ENCODE results near the gene GRID2.
"Not testable (repeated sequence)": the region's sequence is repeated elsewhere in the genome, so short reads cannot be mapped to it uniquely, and the experiment has no call there.

GRID2 gene

DNA sequence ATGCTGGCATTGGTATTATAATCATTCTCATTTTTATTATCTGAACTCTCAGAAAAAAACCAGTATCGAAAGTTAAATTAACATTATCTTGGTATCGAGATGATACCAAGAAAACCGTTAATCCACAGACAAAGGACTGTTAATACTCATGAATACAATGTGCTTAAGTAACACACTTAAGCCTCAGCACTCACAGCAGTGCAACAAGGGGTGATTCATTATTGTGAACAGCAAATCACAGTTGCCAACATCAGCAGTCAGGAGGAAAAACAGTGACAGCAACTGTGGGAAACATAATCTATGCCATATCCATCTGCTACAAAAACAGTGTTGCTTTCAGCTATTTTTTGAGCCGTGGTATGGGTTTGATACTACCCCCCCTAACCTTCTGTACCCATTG, 1313.8 kb downstream of the GRID2 start:
- DNase-seq = no peak

DNA sequence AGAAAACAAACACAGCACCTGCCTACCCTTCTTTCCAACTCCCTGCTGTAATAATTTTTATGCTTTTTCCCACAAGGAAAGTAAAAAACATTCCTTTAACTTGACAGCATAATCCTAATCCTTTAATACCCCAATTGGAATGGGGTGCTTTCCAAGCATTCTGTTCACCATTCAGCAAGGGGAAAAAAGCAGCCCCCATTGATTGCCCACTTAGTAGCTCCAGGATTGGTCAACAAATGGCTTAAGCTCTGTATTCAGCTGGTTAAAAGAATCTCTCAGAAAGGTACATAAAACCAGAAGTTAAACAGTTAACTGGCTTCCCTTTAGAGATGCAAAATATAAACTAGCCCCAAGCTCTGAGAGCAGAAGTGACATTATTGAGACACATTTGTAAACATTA, 1330.0 kb downstream of the GRID2 start:
- DNase-seq = no peak

DNA sequence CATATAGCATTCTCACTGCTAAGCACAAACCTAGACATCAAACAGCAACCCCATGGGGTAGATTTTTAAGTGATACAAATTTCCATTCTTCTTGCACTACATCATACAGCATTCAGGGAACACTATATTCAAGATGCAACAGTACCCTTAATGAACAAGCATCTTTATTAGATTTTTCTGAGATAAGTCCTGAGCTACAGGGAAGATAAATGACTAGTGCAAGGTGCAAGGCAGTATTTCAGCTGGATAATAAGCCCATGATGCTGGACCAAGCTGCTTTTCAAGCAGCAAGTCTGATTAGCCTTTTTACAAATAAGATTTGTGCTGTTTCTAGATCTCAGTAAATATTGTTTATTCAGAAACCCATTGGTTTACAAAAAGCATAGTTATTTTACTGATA, 1332.2 kb downstream of the GRID2 start:
- DNase-seq = no peak

DNA sequence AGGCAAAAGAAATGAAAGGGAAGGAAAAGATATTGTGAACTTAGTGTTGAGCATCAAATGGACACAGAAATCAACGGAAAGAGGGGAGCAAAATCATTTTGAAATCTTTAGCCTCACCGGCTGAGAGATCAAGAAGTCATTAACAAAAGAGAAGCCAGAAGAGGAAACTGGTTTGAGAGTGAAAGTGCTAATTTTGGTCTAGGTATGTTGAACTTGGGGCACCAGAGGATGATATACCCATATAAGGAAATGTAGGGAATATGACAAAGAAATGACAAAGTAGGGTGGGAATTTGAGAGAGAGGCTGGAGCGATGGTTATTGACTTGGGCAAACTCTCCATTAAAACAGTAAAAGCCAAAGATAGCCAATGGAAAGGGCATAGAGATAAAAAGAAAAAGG, 1341.4 kb downstream of the GRID2 start:
- no peak for DNase-seq

DNA sequence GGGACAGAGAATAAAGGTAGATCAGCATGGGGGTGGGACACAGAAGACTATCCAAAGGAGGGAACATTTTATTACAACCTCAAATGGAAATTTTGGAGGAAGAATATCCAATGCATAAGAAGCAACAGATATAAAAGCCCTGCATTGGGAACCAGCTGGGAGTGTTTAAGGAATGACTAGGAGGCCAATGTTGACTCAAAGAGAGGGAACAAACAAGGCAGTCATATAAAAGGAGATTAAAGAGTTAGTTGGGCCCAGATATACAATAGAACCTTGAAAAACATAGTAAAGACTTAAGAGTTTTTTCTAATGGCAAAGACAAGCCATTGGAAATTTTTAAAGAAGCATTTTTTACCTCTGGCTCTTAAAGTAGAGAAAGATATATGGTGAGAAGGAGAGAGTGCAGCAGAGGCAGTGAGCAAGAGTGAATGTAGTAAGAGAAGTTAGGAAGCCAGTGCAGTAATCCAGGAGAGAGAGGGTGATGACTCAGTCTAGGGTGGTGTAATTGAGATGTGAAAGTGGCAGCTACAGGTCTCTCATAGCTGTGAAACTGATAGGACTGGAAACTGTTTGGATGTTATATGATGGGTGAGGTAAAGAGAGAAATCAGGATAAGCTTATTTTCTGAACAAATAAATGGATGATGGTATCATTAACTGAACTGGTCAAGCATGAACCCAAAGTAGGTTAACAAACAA, 1342.6 kb downstream of the GRID2 start:
- no peak for DNase-seq

DNA sequence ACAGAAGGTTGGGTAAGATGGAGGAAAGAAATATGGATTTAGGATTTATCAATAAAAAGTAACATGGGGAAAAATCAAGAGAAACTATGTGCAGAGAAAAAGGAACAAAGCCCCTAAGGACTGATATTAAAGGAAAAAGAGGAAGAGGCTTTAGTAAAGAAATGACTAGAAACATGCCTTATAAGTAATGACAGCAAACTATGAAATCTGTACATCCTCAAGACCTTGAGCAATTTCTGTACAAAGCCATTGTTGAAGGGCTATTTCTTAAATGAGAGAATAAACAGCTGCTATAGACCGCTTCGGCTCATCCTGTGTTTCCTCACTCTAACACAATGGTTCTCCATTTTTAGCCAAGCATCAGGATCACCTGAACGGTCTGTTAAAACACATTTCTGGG, 1344.5 kb downstream of the GRID2 start:
- DNase-seq = no peak

DNA sequence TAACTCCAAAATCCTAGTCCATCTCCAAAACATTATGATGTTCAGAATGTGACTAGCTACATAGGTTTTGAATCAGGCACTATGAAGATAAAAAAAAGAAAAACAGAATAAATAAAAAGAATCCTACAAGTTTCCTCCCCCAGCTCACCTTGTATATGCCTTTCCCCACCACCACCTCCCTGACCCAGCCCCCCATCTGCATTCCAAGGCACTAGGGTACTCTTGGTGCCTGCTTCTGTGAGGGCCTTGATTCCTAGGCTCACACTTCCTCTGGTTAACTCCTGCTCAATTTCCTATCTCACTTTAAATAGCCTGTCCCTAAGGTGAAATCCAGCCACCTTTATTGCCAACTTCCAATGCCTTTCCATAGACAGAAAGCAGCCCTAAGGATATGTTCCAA, 1346.1 kb downstream of the GRID2 start:
- DNase-seq = no peak

DNA sequence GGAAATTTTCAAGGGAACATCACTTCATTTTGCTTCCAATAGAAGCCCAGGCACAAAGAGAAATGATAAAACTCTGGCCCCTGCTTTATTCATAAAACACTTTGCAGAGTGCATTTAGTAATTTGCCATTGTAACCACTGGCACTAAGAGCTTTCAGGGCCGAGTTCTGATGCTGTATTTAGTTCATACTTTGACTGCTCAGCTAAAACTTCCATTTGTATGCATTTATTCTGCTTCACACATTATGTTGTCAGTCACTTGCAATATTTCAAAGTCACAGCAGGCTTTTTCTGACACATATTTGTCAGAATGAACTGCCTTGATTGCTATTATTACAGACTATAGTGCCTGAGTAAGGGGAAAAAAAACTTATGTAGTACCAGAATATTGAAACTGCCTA, 1350.4 kb downstream of the GRID2 start:
- DNase-seq = no peak

DNA sequence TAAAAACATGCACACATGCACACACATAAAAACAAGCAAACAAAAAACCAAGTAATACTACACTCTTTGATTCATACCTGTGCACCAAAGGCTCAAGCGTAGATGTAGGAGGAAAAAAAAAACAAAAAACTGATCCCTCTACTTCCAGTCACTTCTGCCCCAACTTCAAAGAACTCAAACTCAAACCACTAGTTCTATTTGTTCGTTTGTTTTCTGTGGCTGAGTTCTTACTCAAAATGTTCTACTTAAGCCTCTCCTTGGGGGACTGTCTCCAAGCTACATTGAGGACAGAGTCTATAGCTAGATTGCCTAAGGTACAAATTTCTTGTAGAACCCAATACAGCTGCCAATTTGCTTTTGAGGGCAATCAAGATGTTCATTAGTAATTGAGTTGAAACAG, 1353.8 kb downstream of the GRID2 start:
- no peak for DNase-seq

DNA sequence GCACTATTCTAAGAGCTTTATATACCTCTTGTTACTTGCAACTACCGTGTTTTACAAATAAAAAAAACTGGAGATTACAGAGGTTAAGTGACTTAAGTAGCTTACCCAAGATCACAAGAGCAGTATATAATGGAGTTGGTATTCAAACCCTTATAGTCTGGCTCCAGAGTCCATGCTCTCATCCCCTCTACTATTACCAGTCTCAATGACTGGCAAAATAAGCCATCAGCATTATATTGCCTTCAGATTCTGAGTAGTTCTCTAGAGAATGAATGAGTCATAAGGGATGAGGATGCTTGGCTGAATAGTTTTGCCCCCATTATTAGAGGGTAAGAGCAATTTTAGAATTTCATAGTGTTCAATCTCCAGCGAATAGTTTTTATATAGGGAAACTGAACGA, 1354.7 kb downstream of the GRID2 start:
- DNase-seq = no peak

DNA sequence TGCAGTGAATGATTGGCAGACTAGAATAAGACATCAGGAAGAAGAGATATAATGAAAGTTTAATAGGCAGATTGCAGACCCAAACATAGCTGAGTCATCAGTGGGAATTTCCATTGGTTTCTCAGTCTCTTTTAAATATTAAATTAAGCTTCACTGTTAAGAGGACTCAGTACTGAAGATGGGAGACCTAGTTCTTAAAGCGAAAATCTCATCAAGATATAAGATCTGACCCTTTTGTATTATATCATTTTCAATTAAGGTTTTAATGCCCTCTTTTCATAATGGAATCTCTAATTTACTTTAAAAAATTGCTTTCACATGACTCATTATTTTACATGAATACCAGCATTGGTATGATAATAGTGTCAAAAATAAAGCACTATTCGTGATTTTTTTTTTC, 1355.9 kb downstream of the GRID2 start:
- DNase-seq = no peak

DNA sequence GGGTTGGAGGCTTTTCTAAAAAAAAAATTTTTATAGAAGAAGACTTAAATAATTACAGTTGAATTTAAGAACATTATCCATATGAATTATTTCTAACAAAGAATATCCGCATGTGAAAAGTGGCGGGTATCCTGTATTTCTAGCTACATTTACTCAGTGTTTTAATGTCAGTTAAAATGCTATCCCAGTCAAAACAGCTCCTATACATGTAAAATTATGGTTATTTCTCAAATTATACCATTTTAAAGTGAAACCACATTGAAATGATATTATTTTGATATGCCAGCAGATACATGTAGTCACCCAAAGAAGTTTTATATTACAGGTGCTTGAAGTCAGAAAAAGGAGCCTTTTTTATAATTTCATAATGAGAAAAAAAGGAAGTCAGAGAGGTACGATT, 1356.3 kb downstream of the GRID2 start:
- no peak for DNase-seq

DNA sequence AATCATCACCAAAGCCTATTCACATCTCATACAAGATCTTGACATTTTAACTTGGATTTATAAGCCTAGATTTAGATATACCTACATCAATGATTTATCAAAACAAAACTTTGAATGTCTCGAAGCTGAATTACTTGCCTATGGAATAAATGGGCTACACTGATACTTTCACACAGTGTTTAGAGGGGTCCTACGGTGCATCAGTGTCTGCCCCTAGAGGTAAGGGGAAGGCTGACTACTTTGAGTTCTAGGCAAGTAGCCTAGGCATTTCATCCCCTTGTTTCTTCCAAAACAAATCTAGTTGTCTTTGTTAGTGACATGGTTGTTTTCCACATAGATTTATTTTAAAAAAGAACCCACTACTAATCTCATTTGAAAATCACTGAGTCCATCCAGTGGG, 1366.7 kb downstream of the GRID2 start:
- no peak for DNase-seq

DNA sequence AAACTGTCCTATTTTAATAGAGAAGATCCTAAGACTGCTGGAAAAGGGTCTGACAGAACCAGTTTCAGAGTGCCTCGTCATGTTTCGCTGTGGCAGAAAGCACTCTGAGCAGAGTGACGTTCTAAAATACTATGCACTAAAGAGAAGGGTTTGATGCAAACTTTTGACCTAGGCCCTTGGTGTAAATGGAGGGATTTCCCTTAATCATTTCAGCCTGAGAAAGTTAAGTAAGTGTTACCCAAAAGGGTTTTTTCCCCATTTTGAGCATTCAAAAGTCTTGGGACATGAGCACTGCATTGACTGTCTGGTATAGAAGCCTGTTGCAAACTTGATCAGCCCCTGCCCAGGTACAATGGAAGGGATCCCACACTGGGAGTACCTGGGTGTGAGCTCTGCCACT, 1367.3 kb downstream of the GRID2 start:
- no peak for DNase-seq

DNA sequence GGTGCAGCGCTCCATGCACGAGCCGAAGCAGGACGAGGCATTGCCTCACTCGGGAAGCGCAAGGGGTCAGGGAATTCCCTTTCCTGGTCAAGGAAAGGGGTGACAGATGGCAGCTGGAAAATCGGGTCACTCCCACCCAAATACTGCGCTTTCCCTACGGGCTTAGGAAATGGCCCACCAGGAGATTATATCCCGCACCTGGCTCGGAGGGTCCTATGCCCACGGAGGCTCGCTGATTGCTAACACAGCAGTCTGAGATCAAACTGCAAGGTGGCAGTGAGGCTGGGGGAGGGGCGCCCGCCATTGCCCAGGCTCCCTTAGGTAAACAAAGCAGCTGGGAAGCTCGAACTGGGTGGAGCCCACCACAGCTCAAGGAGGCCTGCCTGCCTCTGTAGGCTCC, 1373.2 kb downstream of the GRID2 start:
- DNase-seq = not testable (repeated sequence)

DNA sequence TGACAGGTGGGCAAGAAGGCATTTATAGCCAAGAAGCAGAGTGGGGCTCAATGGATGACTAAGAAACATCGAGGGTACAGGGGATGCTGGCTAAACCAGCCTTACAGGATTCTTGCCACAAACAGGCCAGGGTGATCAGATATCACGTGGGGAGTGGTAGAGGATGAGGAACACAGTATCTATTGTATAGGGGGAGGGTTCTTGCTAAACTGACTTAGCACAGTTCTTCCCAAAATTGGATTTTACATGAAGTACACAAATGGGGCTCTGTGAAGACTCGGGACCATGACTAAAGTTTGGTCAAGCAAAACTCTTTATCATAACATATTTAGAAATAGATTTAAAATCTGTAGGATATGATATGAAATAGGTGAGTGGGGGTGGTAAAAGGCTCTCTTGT, 1380.8 kb downstream of the GRID2 start:
- no peak for DNase-seq

DNA sequence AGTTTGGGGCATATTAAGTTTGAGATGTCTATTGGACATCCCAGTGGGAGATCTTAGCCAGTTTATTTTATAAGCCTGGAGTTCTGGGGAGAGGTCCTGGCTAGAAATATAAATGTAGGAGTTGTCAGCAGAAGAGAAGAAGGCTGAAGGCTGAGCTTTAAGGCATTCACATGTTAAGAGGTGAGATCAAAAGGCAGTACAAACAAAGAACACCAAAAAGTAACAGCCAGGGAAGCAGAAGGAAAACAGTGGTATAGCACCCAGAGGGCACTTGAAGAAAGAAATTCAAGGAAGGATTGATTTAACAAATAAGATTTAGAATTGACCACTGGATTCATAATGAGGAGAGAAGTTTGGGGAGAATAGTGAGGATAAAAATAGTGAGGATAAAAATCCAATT, 1383.5 kb downstream of the GRID2 start:
- DNase-seq = no peak

DNA sequence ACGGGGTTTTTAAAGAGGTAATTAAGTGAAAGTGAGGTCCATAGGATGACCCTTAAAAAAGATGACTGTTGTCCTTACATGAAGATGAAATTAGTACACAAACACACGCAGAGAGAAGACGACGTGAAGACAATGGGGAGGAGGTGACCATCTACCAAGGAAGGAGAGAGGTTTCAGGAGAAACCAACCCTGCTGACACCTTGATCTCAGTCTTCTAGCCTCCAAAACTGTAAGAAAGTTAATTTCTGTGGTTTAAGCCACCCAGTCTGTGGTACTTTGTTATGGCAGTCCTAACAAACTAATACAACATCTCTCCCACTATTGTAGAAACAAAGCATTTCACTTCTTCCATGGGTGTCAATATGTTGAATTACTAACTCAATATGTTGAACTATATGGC, 1385.2 kb downstream of the GRID2 start:
- no peak for DNase-seq

DNA sequence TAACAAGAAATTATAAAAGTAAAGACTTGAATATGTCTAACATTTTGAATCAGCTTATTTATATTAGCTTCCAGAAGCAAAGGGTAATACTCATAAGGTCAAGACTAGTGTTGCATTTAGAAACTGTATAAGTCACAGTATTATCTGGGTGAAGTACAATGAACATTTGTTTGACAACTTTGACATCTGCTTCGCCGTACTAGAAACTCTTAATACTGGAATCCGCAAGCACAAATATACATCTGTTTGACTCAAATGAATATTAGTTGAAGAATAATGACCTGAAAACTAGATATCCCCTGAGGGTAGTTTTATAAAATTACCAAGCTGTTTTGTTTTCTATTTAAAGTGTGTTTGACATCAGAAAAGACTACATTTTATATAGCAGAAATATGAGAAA, 1389.4 kb downstream of the GRID2 start:
- DNase-seq = no peak

DNA sequence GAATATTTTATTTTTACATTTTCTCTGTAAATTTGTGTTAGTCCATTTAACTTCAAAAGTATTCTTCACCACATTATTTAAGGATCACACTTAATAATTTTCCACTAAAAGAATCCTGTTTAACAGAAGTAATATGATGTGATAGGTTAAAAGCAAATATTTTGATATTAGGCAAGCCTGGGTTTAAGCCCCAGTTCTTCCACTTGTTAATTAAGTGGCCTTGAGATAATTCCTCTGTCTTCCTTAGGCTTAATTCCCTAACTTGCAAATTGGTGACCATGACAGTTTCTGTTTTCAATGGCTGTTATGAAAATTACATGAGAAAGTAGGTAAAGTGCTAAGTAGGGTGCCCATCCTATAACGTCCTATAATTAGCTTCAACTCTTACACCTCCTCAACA, 1394.9 kb downstream of the GRID2 start:
- DNase-seq = no peak

DNA sequence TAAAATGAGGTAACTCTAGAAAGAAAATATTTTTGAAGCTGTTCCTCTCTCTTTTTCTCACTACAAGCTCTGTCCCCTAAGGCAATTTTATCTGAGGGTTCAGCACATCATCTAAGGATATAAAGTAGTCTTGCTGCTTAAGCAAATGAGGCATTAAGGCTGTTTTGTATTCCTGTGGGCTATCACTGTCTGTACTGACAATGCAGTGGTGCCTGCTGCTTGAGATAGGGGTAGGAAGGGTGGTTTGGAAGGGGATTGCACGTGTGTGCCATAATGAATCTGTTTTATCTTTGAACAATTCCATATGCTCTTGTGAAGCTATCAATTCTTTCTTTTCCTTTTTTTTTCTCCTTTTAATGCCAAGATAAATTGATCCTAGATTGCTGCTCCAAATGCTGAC, 1396.8 kb downstream of the GRID2 start:
- DNase-seq = no peak

DNA sequence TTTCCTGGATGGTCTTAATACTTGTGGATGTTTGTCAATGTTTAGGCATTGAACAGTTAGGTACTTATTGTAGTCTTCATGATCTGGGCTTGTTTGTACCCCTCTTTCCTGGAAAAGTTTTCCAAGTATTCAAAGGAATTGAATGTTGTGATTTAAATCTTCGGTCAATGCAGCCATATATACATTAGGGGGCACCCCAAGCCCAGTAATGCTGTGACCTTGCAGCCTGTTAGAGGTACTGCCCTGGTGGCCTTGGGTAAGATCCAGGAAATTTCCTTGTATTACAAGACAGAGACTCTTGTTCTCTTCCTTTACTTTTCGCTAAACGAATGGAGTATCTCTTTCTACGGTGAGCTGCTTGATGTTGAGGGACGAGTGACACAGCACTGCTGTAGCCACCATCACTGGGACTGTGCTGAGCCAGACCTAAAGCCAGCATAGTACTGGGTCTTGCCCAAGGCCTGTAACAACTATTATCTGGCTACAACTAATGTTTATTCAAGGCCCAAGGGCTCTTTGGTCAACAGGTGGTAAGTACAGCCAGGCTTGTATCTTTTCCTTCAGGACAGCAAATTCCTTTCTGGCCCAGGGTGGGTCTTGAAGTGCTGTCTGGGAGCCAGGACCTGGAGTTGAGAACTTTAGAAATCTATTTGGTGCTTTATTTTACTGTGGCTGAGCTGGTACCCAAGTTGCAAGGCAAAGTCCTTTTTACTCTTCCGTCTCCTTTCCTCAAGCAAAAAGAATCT, 1406.5 kb downstream of the GRID2 start:
- DNase-seq = no peak

DNA sequence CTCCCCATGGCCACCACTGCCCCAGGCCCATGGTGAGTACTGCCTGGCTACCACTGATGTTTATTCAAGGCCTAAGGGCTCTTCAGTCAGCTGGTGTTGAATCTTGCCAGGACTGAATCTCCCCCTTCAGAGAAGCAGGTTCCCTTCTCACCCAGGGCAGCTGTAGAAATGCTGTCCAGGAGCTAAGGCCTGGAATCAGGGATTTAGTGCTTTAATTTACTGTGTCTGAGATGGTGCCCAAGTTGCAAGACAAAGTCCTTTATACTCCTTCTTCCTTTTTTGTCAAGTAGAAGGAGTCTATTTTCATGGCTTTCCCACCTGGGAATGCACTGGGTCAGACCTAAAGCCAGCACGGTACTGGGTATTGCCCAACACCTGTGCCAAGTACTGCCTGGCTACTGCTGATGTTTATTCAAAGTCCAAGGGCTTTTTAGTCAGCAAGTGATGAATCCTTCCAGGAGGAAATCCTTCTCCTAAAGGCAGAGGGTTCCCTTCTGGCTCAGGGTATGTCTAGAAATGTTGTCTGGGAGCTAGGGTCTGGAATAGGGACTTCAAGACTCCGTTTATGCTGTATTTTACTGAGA, 1407.2 kb downstream of the GRID2 start:
- no peak for DNase-seq

DNA sequence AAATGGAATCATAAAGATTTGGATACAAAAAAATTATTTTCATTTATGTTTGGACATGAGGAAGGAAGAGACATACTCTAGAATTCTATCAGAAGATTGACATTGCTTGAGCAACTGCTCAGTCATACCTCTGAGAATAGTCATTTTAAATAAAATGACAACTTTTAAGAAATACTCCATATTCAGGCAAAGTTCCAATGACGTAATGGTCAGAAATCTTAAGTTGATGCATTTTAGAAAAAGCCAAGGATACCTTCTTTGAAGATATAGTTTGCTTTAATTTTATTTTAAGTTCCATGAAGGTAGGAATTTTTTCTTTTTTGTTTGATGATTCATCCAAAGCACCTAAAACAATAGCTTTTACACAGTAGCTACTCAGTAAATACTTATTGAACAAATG, 1414.5 kb downstream of the GRID2 start:
- no peak for DNase-seq

DNA sequence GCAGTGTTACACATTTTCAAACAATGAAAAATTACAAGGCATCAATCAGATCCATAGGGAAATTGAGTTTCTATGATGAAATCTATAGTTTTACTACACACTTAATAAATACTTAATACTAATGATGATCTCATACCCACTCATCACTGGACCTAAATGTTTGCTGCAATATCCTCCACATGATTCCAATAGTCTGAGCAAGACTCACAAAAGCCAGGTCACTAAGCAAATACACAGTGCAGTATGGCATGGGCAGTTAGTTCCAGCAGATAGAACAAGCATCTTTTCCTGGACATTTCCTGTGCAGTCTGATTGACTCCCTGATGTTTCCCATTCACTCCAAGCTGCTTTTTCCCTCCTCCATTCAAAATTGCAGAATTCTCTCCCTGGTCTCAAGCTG, 1415.8 kb downstream of the GRID2 start:
- DNase-seq = no peak

All from activated naive CD4-positive, alpha-beta T cell treated with Interleukin-2 at 50 U/mL for 16 hours (primary cell).